ENCODE results near the gene BTBD7. TPM values are rescaled to one million over a fixed set of nuclear protein-coding genes. Genes with fewer than 3 reads are reported as not detected.
A peak's percentile ranks its signal among the peaks of the same experiment; 100 is the strongest.

The BTBD7 gene
- polyA plus RNA-seq, 4 donors, result 33.3 to 55.7 (median 52.4) TPM

GRCh38 chr14:93303659-93304058 is 29.2 kb downstream of the BTBD7 start:
- no peak for DNase-seq (ENCODE audit: low read depth in 4 of 4, low spot score in 3 of 4)

- no peak for DNase-seq (ENCODE audit: low read depth in 4 of 4, low spot score in 3 of 4)
Observed at GRCh38 chr14:93302688-93303581, 29.9 kb downstream of the BTBD7 start.

DNA sequence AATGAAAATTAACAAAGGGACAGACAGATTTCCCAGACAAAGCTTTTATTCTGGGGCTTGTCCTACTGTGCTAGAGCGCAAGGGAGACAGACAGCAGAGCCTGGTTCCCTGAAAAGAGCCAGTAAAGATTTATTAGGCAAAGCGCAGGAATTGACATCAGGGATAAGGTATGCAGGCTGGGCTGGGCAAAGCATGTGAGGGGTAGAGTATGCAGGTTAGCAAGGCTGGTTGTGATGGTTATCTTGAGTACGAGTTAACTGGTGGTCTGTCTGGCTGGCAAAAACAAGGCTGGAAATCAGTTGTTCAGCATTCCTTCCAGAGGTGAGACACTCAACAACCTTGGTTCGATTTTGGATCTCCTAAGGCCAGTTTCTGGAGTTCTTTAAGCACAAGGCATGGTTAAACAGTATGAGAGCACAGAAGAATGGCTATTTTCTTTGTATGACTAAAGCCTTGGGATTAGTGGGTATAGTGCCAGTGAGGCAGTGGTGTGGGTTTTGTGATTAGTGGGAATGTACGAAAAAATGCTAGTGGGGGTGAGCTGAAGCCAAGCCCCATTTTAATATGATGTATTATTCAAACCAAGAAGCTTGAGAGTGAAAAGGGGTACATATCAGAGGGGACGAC is 30.9 kb downstream of the BTBD7 start:
- DNase-seq (ENCODE audit: low read depth in 4 of 4, low spot score in 3 of 4), result peak in 2 of 4 donors; percentile 33 to 36

DNA sequence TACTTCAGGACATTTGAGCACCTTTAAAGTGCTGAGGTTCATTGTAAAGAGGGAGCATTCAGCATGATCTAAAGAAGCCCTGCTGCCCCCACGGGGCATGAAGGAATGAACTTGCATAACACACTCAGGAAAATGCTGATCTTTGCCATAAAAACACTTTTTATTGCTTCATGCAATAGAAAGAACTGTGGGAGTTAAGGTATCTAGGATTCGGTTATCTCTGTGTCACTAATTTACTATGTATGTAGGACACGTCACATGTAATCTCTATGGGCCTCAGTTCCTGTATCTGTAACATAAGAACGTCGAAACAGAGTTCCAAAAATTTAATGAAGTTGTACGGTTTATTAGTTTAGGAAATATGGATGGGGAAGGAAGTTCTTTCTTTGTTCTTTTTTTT is 33.0 kb downstream of the BTBD7 start:
- DNase-seq (ENCODE audit: low read depth in 4 of 4, low spot score in 3 of 4), result no peak

- DNase-seq (ENCODE audit: low read depth in 4 of 4, low spot score in 3 of 4), result no peak
Observed at GRCh38 chr14:93299416-93299815, 33.4 kb downstream of the BTBD7 start.

- DNase-seq (ENCODE audit: low read depth in 4 of 4, low spot score in 3 of 4), result no peak
Observed at GRCh38 chr14:93295541-93296220, 37.2 kb downstream of the BTBD7 start.

DNA sequence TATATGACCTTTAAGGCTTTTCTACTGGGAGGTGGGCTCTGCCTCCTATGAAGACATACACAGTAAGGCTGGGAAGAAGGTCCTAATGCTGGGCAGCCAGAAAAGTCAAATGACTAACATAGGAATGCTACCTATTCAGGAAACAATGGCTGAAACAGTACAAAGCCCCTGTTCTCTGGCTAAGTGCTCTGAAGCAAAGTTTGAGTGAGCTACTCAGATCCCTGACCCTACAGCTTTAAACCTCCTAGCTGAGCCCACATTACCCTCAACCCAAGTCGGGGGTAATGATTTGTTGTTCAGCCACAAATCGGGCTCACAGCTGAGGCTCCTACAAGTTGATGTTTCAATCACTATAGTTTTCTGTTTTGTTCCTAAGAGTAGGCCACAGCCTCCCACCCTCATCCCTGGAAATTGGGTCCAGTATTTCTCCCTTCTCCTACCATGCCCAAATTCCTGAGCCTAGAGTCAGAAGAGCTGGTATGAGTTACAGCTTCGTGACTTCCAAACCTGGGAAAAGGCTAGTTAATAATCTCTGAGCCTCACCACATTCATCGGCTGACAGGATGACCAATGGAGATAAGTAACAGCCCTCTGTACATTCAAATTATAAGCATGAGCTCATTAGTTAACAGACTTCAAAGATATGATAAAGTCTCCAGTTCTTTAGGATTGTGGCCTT is 46.5 kb downstream of the BTBD7 start:
- no peak for DNase-seq (ENCODE audit: low read depth in 4 of 4, low spot score in 3 of 4)

GRCh38 chr14:93285044-93285443 is 47.8 kb downstream of the BTBD7 start:
- DNase-seq (ENCODE audit: low read depth in 4 of 4, low spot score in 3 of 4), result no peak

GRCh38 chr14:93281937-93282336 is 50.9 kb downstream of the BTBD7 start:
- no peak for DNase-seq (ENCODE audit: low read depth in 4 of 4, low spot score in 3 of 4)

- no peak for DNase-seq (ENCODE audit: low read depth in 4 of 4, low spot score in 3 of 4)
Observed at GRCh38 chr14:93280743-93281142, 52.1 kb downstream of the BTBD7 start.

DNA sequence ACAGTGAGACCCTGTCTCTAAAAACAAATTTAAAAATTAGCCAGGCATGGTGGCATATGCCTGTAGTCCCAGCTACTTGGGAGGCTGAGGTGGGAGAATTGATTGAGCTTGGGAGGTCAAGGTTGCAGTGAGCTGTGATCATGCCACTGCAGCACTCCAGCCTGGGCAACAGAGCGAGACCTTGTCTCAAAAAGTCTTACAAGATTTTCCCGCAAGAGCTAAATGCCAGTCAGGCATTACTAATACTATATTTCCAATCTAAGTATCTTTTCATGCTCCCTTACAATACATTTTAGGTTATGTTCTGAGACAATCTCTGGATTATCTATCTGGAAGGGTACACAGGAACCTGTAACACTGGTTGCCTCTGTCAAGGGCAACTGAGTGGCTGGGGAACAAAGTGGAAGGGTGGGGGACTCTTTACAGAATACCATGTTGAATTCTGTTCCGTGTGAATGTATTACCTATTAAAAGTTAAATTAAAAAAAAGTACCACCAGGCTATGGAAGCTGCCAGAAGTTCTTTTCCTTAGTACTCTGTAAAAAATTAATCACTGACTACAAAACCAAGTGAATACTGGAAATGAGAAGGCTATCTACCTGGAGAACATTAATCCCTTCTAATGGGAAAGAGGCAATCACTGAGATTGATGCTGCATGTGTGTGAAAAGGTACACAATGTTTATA is 56.7 kb downstream of the BTBD7 start:
- DNase-seq (ENCODE audit: low read depth in 4 of 4, low spot score in 3 of 4), result no peak

DNA sequence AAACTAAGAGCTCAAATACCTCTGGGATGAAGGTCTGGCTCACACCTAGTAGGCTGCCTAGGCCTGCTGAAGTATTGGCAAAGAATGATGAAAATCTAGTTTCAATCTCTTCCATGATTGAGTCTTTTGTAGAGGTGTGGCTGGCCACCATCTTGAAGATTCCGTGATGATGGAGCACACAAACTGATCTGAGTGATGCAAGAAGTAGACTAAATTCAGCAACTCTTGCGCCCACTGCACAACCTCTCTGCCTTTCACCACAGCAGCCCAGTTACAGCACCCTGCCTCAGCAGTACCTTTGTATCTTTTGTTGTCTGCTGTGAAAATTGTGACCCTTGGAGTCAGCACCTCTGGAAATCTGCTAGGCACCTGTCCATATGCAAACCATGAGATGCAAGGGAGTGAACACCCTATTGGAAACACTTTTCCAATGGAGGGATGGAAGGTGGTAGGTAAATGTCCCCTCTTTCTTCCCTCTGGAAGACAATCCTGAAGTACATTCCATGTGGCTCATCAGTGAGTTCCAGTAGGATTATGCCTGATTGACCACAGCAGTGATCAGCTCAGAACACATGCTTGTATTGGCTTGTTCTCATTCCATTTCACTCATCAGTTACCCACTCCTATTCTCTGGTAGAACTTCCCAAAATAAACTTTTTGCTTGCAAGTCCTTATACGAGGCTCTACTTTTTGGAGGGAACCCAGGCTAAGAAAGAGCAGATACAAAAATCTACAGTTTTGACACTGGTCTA is 58.6 kb downstream of the BTBD7 start:
- no peak for DNase-seq (ENCODE audit: low read depth in 4 of 4, low spot score in 3 of 4)

DNA sequence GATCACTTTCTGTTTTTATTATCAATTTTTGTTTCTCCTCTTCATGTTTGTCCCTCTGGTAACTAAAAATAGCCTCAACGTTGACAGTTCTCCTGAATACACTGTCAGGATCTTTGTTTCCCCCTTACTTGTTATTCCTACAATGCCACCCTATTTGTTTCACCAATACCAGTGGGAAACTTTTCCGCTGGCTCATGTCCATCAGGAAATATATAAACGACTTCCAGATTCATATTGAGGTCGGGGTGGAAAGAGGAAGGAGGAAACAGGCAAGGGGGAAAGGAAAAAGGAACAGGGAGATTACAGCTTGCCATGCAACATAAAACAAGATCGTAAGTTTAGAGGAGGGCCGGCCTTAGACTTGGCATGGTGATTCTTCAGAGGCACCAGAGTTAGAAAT is 61.7 kb downstream of the BTBD7 start:
- no peak for DNase-seq (ENCODE audit: low read depth in 4 of 4, low spot score in 3 of 4)

GRCh38 chr14:93269341-93270068 is 63.3 kb downstream of the BTBD7 start:
- DNase-seq (ENCODE audit: low read depth in 4 of 4, low spot score in 3 of 4), result no peak

DNA sequence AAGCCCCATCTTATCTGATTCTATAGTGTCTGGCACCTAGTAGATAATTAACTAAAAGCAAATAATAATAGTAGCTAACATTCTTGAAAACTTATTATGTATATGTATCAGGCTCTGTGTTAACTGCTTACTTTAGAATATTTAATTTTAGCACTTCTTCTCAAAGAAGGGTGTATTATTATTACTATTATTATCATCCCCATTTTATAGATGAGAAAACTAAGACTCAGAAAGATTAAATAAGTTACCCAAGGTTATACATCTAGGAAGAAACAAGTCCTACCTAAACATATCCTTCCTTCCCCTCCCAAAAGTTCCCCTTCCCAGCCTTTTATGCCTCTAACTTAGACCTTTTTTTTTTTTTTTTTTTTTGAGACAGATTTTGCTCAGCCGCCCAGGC is 64.4 kb downstream of the BTBD7 start:
- DNase-seq (ENCODE audit: low read depth in 4 of 4, low spot score in 3 of 4), result no peak

- no peak for DNase-seq (ENCODE audit: low read depth in 4 of 4, low spot score in 3 of 4)
Observed at GRCh38 chr14:93267149-93267711, 65.6 kb downstream of the BTBD7 start.

DNA sequence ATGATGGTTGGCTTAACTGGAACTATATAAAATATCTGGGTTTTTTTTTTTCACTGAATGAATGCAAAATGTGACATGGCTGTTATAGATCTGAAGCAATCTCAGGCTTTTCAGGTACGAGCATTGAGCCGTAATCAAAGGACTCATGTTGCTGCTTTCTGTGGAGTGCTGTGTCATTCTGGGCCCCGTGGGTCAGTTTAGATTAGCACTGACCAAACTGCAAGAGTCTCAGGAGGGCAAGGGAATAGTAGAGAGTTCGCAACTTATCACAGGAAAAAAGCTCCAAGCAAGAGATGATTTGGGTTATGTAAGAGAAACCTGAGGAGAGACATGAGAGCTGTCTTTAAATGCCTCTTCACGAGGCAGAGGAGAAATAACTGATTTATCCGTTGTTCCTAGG is 66.7 kb downstream of the BTBD7 start:
- DNase-seq (ENCODE audit: low read depth in 4 of 4, low spot score in 3 of 4), result no peak

GRCh38 chr14:93263416-93263815 is 69.4 kb downstream of the BTBD7 start:
- no peak for DNase-seq (ENCODE audit: low read depth in 4 of 4, low spot score in 3 of 4)

DNA sequence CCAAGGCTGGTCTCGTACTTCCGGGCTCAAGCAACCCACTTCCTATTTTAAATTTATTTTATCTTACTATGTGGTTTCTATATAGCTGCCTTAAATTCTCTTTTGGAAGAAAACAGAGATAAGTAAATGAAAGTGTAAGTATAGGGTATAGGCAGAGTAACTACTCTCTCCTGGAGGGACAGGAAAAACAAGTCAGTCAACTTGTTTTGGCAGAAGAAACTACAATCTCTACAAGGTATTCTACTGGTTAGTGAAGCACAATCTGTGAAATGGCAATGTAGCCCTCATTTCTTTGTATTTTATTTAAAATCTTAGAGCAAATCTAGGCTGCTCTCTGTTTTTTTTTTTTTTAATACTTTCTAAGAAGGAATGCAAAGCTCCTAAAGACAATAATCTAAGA is 70.4 kb downstream of the BTBD7 start:
- no peak for DNase-seq (ENCODE audit: low read depth in 4 of 4, low spot score in 3 of 4)

Data from left renal pelvis (tissue), 4 donors.